GM12875 (cell line): ENCODE data around the gene THSD7A.

ENCODE experiments used
- H3K4me3 ChIP-seq: one replicate; pipeline ENCODE4 v1.5.1; 2011; ENCODE audit warnings: low read depth, low read length, control low read depth
- CTCF ChIP-seq: IDR thresholded peaks from 2 replicates; pipeline ENCODE4 v1.5.1; 2011; ENCODE audit warnings: low read depth, mild to moderate bottlenecking, control low read depth, inconsistent platforms, low read length, moderate library complexity, borderline replicate concordance; ENCODE audit not compliant: insufficient read depth

Gene THSD7A

DNA sequence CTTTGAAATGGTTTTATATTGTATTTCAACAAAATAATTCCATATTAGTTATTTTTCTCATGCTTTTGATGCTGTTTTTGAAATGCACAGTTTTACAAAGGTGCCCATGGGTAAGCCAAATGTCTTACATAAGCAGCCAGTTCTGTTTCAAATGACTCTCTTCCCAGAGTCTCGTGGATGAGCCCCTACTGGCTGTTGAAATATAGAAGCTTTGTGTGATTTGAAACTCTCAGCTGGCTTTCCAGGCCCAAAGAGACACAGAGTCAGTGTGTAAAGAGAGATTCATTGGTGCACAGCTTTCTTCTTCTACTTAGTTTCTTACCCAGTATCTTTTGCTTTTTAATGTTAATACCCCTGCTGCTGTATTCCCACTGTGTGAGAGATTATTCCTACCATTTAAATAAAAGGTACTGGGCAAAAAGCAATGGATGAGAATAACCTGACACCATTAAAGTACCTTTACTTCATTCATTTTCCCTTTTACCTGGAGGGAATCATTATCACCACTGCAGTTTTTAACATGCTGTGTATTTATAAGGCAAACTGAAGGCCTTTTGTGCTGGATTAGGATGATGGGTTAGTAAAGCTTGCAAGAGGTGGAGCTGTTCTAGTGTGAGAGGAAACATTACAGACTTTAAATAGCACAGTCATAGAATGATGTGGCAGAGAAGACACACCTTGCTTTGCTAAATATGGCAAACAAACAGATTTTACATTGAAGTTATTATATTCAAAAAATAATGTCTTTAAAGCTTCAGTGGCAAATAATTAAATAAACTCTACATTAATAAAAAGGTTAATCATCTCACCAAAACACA is 415.1 kb downstream of the THSD7A start:
- no peak overlapping the region for H3K4me3 ChIP-seq
- TF ChIP-seq CTCF: no peak

DNA sequence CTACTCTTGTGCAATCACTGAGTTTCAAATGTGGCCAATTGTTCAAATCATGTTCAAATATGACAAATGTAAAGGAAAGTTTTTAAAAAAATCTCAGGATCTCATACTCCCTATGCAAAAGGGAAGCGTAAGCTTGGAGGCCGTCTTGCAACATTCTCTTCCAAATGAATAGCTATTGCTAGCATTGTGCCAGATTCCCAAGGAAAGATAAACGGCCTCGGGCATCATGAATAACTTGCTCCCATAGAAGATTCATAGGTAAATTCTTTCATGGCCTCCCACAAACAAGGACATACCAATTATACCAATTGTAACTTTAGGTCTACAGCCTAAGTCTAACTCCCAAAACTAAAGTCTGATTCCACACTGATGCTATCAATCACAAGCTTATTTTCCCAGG is 416.9 kb downstream of the THSD7A start:
- no peak for TF ChIP-seq CTCF
- H3K4me3 ChIP-seq: no peak overlapping the region

- H3K4me3 ChIP-seq: no peak overlapping the region
- TF ChIP-seq CTCF: no peak
These were observed 418.1 kb downstream of the THSD7A start for GRCh38 chr7:11413901-11414300.

DNA sequence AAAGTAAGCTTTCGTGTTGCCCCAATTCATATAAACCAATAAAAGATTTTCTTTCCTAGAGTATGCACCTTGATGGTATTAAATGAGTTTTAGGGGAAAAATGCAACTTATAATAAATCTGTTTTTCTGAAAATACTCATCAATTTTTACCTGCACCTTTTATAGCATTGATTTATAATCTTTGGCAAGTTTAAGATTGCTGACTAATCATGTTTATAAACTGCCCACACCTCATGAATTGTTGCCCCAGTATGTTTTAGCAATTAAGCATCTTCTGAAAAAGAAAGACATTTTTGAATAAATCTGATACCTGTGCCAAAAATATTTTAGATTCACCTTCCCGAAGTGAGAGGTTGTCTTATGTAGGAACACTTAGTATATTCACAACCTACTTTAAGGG is 420.0 kb downstream of the THSD7A start:
- no peak for TF ChIP-seq CTCF
- H3K4me3 ChIP-seq: no peak overlapping the region

DNA sequence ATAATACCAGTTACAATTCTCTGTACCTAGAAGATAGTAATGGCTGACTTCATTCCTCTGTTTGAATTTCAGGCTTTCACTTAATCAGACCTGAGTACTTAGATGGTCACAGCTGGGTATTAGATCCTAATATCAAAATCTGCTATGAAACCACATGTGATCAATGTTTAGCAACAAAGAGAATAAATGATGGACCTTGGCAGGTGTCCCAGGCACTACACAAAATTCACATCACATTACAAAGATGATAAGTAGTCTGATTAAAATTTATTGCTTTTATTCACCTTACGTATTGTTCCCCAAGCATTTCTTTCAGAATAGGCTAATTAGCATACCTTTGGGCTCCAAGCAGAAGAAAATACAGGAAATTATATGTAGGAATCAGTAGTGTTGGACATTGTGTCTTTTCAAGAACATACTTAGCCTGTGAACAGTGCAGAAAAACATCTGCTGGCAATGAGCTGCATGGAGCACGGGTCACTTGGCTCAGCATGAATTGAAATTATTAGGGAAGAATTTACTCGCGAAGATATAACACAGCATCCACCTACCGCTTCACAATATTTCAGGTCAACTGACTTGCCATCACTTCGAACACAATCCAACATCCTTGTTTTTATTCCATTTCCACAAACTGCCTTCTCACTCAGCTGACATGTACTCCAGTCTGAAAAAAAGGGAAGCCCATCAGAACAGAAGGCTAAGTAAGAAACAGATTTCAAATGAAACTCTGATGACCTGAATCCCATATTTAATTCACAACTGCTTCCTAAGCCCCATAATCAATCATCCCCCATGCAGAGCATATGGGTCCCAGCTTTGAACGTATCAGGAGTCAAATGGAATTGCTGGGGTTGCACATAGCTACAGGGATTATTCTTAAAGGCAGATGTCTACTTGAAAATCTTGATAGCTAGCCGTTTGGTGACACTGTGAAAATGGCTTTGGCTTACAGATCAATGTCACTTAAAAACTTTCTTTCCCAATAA is 421.0 kb downstream of the THSD7A start:
- no peak overlapping the region for H3K4me3 ChIP-seq
- no peak for TF ChIP-seq CTCF

GRCh38 chr7:11404355-11404754 is 427.6 kb downstream of the THSD7A start:
- no peak overlapping the region for H3K4me3 ChIP-seq
- no peak for TF ChIP-seq CTCF
